ENCODE results near the gene FMO3.

DNA sequence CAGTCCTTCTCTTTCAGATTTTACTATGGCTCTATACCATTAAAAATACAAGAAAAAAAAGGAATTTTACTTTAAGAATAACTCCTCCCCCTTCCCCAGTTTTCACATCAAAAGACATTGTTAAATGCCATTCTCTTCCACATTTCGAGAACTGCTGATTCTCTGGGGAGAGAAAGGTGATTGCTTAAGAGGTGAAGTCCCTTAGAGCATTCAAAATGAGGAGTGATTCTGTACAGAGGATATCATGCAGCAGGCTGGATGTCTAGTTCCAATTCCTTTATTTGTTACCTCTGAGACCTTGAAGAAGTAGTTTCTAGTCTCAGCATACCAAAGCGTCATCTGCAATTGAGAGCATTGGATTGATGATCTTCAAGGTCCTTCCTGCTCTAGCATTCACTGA, 46.9 kb downstream of the FMO3 start:
- TF ChIP-seq, protein P1, sequence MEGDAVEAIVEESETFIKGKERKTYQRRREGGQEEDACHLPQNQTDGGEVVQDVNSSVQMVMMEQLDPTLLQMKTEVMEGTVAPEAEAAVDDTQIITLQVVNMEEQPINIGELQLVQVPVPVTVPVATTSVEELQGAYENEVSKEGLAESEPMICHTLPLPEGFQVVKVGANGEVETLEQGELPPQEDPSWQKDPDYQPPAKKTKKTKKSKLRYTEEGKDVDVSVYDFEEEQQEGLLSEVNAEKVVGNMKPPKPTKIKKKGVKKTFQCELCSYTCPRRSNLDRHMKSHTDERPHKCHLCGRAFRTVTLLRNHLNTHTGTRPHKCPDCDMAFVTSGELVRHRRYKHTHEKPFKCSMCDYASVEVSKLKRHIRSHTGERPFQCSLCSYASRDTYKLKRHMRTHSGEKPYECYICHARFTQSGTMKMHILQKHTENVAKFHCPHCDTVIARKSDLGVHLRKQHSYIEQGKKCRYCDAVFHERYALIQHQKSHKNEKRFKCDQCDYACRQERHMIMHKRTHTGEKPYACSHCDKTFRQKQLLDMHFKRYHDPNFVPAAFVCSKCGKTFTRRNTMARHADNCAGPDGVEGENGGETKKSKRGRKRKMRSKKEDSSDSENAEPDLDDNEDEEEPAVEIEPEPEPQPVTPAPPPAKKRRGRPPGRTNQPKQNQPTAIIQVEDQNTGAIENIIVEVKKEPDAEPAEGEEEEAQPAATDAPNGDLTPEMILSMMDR (optimal IDR thresholded peaks at IDR 0.05 in 1 of 3, IDR thresholded peaks at IDR 0.05 in 1 of 3, conservative IDR thresholded peaks at IDR 0.05 in 1 of 3; ENCODE audit: extremely low read depth in 1 of 3, insufficient read depth in 2 of 3, low read length in 3 of 3), result no peak
- TF ChIP-seq EZH2 (IDR thresholded peaks at IDR 0.05; ENCODE audit: low read length), result no peak

Measured in keratinocyte (primary cell).